OCI-LY3 (cell line): Measurements from ENCODE around the gene WHRN.

ENCODE experiments used
- H2AFZ ChIP-seq: fragments of 200-600, 300-600 bp; shearing (Covaris generic); 2 replicates; pipeline ENCODE4 v1.6.0; 2014; ENCODE audit warnings: antibody characterized with exemption, low read depth, low read length
- H3K27ac ChIP-seq: fragments of 200-600, 300-600 bp; sonication (generic); 2 replicates; pipeline ENCODE4 v1.5.1; 2014; ENCODE audit warnings: mild to moderate bottlenecking, low read length, moderate library complexity, mixed read lengths
- H3K27me3 ChIP-seq: fragments of 200-600, 300-600 bp; sonication (generic); 2 replicates; pipeline ENCODE4 v1.6.1; 2014; ENCODE audit warnings: low read depth, low read length, mixed read lengths
- H3K36me3 ChIP-seq: fragments of 200-600, 300-600 bp; sonication (generic); replicated peaks from 2 replicates; pipeline ENCODE3; 2014; ENCODE audit warnings: low read depth, low read length, mixed read lengths
- H3K4me1 ChIP-seq: fragments of 300-600, 200-600 bp; sonication (generic); 2 replicates; pipeline ENCODE4 v1.6.1; 2014; ENCODE audit warnings: low read length, mixed read lengths
- H3K4me2 ChIP-seq: fragments of 200-600, 300-600 bp; sonication (generic); 2 replicates; pipeline ENCODE4 v1.6.1; 2014; ENCODE audit warnings: low read length, mixed read lengths
- H3K4me3 ChIP-seq: fragments of 300-600, 200-600 bp; sonication (generic); 2 replicates; pipeline ENCODE4 v1.5.1; 2014; ENCODE audit warnings: antibody characterized with exemption, mild to moderate bottlenecking, low read length, moderate library complexity
- H3K79me2 ChIP-seq: fragments of 300-600, 200-600 bp; shearing (Covaris generic); 2 replicates; pipeline ENCODE4 v1.6.1; 2014; ENCODE audit warnings: mild to moderate bottlenecking, low read length, mixed read lengths
- H3K9ac ChIP-seq: fragments of 300-600, 200-600 bp; shearing (Covaris generic); 2 replicates; pipeline ENCODE4 v1.6.0; 2014; ENCODE audit warnings: mild to moderate bottlenecking, low read length, moderate library complexity
- H3K9me3 ChIP-seq: fragments of 200-600, 300-600 bp; shearing (Covaris generic); 2 replicates; pipeline ENCODE4 v1.6.1; 2014; ENCODE audit warnings: low read length, mixed read lengths; ENCODE audit not compliant: insufficient read depth
- H4K20me1 ChIP-seq: fragments of 200-600, 300-600 bp; sonication (generic); 2 replicates; pipeline ENCODE4 v1.6.1; 2016; ENCODE audit warnings: low read length, mixed read lengths; ENCODE audit not compliant: insufficient read depth
- CTCF ChIP-seq: fragments of 200-600, 300-600 bp; sonication (generic); IDR thresholded peaks from 2 replicates; pipeline ENCODE4 v1.5.1; 2014; ENCODE audit warnings: antibody characterized with exemption, low read length, low read depth
- EZH2phosphoT487 ChIP-seq: fragments of 200-600 bp; shearing (Covaris generic); IDR thresholded peaks from 2 replicates; pipeline ENCODE4 v1.6.1; 2018; ENCODE audit warnings: antibody characterized with exemption, mixed run types, low read depth

Gene WHRN

GRCh38 chr9:114421147-114421546 is 84.1 kb downstream of the WHRN start:
- Histone ChIP-seq H3K79me2 (no peaks in the 10 kb centered on the region), H4K20me1 (no peaks in the 10 kb centered on the region), H2AFZ (no peak overlapping the region), H3K4me2 (no peak overlapping the region), H3K9ac (no peak overlapping the region), H3K9me3 (no peaks in the 10 kb centered on the region), H3K4me3 (no peak overlapping the region), H3K27me3 (no peaks in the 10 kb centered on the region), H3K4me1 (no peaks in the 10 kb centered on the region), H3K36me3 (peaks cover 10% of the 10 kb centered on the region), H3K27ac (no peak overlapping the region)
- no peak for TF ChIP-seq EZH2phosphoT487
- no peak for TF ChIP-seq CTCF

- H3K79me2 ChIP-seq, result no peaks in the 10 kb centered on the region
- H3K9me3 ChIP-seq, result no peaks in the 10 kb centered on the region
- no peak overlapping the region for H3K27ac ChIP-seq
- peaks cover 10% of the 10 kb centered on the region for H3K36me3 ChIP-seq
- TF ChIP-seq EZH2phosphoT487 (no peak), CTCF (no peak)
- H3K9ac ChIP-seq, result no peak overlapping the region
- no peak overlapping the region for H2AFZ ChIP-seq
- H3K4me2 ChIP-seq, result no peak overlapping the region
- H4K20me1 ChIP-seq, result no peaks in the 10 kb centered on the region
- no peaks in the 10 kb centered on the region for H3K4me1 ChIP-seq
- no peak overlapping the region for H3K4me3 ChIP-seq
- H3K27me3 ChIP-seq, result no peaks in the 10 kb centered on the region
Measured at GRCh38 chr9:114419796-114420195, 85.5 kb downstream of the WHRN start.

- no peaks in the 10 kb centered on the region for H3K79me2 ChIP-seq
- no peak overlapping the region for H2AFZ ChIP-seq
- H3K4me2 ChIP-seq, result no peak overlapping the region
- H4K20me1 ChIP-seq, result no peaks in the 10 kb centered on the region
- no peaks in the 10 kb centered on the region for H3K4me1 ChIP-seq
- TF ChIP-seq CTCF, result no peak
- TF ChIP-seq EZH2phosphoT487, result no peak
- H3K9me3 ChIP-seq, result no peaks in the 10 kb centered on the region
- H3K4me3 ChIP-seq, result no peak overlapping the region
- peaks cover 10% of the 10 kb centered on the region for H3K36me3 ChIP-seq
- H3K27me3 ChIP-seq, result no peaks in the 10 kb centered on the region
- no peak overlapping the region for H3K9ac ChIP-seq
- H3K27ac ChIP-seq, result no peak overlapping the region
Measured at GRCh38 chr9:114418053-114418452, 87.2 kb downstream of the WHRN start.

GRCh38 chr9:114417511-114417910 is 87.8 kb downstream of the WHRN start:
- Histone ChIP-seq H3K79me2 (no peaks in the 10 kb centered on the region), H3K4me3 (no peak overlapping the region), H3K4me1 (no peaks in the 10 kb centered on the region), H3K36me3 (peaks cover 10% of the 10 kb centered on the region), H2AFZ (no peak overlapping the region), H3K4me2 (no peak overlapping the region), H3K9ac (no peak overlapping the region), H4K20me1 (no peaks in the 10 kb centered on the region), H3K27me3 (no peaks in the 10 kb centered on the region), H3K27ac (no peak overlapping the region), H3K9me3 (no peaks in the 10 kb centered on the region)
- TF ChIP-seq CTCF (no peak), EZH2phosphoT487 (no peak)
